Stimulated activated CD4-positive, alpha-beta T cell treated with anti-CD3 and anti-CD28 coated beads, Interleukin-12 subunit alpha, Interleukin-12 subunit beta, amount 100 ng/mL, for 48 hours (primary cell): ENCODE results near the gene KLHL9.
"Not testable (repeated sequence)": the region's sequence is repeated elsewhere in the genome, so short reads cannot be mapped to it uniquely, and the experiment has no call there.

Experiments
- DNase-seq, 3 donors: peaks; one replicate each; pipeline ENCODE4 v3.0.0-alpha.2; 2020; ENCODE audit warnings: low read depth in 2 of 3, low spot score in 1 of 3

KLHL9 gene

GRCh38 chr9:21334701-21335632 lies at the start of gene KLHL9:
KLHL9 (minus strand) TSS chr9:21335404; CDS start chr9:21334859, 545 bp downstream.
- peak; percentile 72 to 87 (median 81) for DNase-seq

- DNase-seq = no peak
Observed at GRCh38 chr9:21383627-21384026, 48.4 kb upstream of the KLHL9 start.

GRCh38 chr9:21381448-21382339 lies 46.5 kb upstream of the KLHL9 start:
- DNase-seq = no peak

GRCh38 chr9:21371467-21371866 lies 36.3 kb upstream of the KLHL9 start:
- DNase-seq = not testable (repeated sequence)

- no peak for DNase-seq
Observed at GRCh38 chr9:21367957-21368356, 32.8 kb upstream of the KLHL9 start, which contains the start of gene IFNA13. IFNA13 (minus strand) TSS chr9:21368057; CDS start chr9:21368010, 47 bp downstream.

- DNase-seq = not testable (repeated sequence)
Observed at GRCh38 chr9:21367169-21367568, 32.0 kb upstream of the KLHL9 start.

GRCh38 chr9:21362287-21362686 lies 27.1 kb upstream of the KLHL9 start:
- no peak for DNase-seq

- peak in 1 of 3 donors; percentile 6 for DNase-seq
Observed at GRCh38 chr9:21357479-21358460, 22.6 kb upstream of the KLHL9 start.

- DNase-seq = no peak
Observed at GRCh38 chr9:21350787-21351186, 15.6 kb upstream of the KLHL9 start, which contains the start of gene IFNA6. IFNA6 (minus strand) TSS chr9:21350887; CDS start chr9:21350887, 0 bp downstream.

GRCh38 chr9:21348430-21348970 lies 13.3 kb upstream of the KLHL9 start:
- DNase-seq = no peak

- DNase-seq = no peak
Observed at GRCh38 chr9:21340735-21341134, 5.5 kb upstream of the KLHL9 start.

GRCh38 chr9:21336457-21336856 lies 1.3 kb upstream of the KLHL9 start:
- no peak for DNase-seq

- no peak for DNase-seq
Observed at GRCh38 chr9:21333226-21333625, 2.0 kb downstream of the KLHL9 start.

GRCh38 chr9:21331676-21332402 lies 3.4 kb downstream of the KLHL9 start:
- no peak for DNase-seq

- DNase-seq = no peak
Observed at GRCh38 chr9:21326526-21327139, 8.6 kb downstream of the KLHL9 start.

- DNase-seq = no peak
Observed at GRCh38 chr9:21324047-21324446, 11.2 kb downstream of the KLHL9 start.

- no peak for DNase-seq
Observed at GRCh38 chr9:21322911-21323461, 12.2 kb downstream of the KLHL9 start.

GRCh38 chr9:21320465-21320864 lies 14.7 kb downstream of the KLHL9 start:
- no peak for DNase-seq
